Mononuclear cell (primary cell): ENCODE results near the gene ALOX12B. TPM values are rescaled to one million over a fixed set of nuclear protein-coding genes. Genes with fewer than 3 reads are reported as not detected.

Source experiments
- H3K27me3 ChIP-seq: 2 replicates; pipeline ENCODE4 v1.6.0; 2011; ENCODE audit warnings: low read length, control low read depth; ENCODE audit not compliant: insufficient read depth
- H3K4me1 ChIP-seq: 2 replicates; pipeline ENCODE4 v1.5.1; 2011; ENCODE audit warnings: mild to moderate bottlenecking, low read length, control low read depth; ENCODE audit not compliant: insufficient read depth
- H3K4me3 ChIP-seq: 2 replicates; pipeline ENCODE4 v1.5.1; 2011; ENCODE audit warnings: mild to moderate bottlenecking, low read length, moderate library complexity
- H3K9me3 ChIP-seq: 2 replicates; pipeline ENCODE4 v1.5.1; 2011; ENCODE audit warnings: low read depth, mild to moderate bottlenecking, control low read depth, low read length
- total RNA-seq: library from RNA; depleted of rRNA; stranded (reverse); fragments of >200 nt; gene quantifications from one replicate; pipeline ENCODE4 v1.2.3, GENCODE V29; 2012

ALOX12B gene
- total RNA-seq = not detected

DNA sequence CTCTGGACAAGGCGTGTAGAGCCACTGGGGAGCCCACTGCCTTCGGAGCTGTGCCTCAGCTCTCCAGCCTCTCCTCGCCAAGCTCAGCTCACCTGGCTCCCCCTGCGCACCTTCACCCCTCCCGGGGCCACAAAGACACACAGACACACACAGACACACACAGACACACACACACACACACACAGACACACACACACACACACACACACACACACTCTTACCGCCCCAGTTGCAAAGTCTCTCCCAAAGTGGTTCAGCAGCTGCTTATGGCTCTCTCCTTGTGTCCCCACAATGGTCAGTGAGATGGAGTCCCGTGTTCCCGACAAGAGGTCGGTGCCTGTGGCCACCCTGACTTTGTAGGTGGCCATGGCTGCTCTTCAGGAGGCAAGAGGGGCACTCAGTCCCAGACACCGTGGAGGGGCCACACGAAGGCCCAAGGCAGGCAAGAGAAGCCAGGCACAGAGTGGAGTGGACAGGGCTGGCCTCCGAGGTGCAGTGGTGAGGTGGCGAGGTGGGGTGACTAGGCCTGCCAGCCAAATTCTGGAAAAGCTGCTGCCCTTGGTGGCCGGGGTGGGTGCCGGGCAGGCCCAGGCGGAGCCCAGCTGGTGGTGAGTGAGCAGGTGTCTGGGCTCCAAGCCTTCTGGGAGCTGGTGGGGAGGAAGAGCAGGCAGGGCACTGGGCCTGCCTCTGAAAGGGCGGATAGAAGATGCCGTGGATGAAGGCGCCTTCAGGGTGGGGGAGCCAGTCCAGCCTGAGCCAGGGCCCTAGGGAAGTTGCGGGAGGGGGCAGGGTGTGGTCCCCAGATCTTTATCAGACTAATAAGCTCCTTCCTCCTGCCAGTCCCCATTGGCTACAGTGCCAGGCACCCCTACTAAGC lies at the start of gene ALOX12B:
TSS of gene ALOX12B (minus strand) at position 642 of the 877 bp plus-strand sequence. CDS start at position 368, 274 bp downstream.
- no peaks in the 10 kb centered on the region for H3K27me3 ChIP-seq
- no peaks in the 10 kb centered on the region for H3K9me3 ChIP-seq
- peaks cover 4% of the 10 kb centered on the region for H3K4me1 ChIP-seq
- no peak within 1 kb of the TSS for H3K4me3 ChIP-seq

DNA sequence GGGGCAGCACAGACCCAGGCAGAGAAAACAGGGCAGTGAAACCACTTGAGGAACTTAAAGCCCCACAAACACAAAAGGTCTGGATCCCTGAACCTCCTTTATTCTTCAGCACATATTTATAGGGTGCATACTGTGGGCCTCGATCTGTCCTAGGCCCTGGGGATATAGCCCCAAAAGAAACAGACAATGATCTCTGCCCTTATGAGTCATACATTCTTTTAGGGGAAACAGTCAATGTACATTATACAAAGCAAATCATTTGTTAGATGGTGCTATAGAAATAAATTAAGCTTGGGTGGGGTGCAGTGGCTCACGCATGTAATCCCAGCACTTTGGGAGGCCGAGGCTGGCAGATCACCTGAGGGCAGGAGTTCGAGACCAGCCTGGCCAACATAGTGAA lies 46.4 kb upstream of the ALOX12B start:
- peaks cover 14% of the 10 kb centered on the region for H3K4me1 ChIP-seq
- H3K9me3 ChIP-seq = no peaks in the 10 kb centered on the region
- no peaks in the 10 kb centered on the region for H3K27me3 ChIP-seq
- H3K4me3 ChIP-seq = no peak overlapping the region

DNA sequence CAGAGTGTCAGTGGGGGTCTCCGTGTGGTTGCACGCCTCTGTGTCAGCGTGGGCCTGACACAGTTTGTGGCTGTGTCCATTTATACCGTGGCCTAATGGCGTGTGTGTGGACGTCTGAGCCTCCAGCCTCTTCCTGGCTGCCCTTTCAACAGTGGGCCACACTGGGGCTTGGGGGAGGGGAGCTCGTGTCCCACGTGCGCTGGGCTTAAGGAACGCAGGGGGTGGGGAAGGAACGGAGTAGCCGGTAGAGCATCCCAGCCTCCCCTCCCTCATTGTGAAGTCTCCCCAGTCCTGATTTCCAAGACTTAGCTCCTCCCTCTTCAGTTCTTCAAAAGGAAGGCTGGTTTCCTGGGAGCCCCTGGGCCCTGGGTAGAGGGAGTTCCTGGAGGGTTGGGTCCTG lies 45.9 kb upstream of the ALOX12B start:
- peaks cover 10% of the 10 kb centered on the region for H3K4me1 ChIP-seq
- H3K27me3 ChIP-seq = peaks cover 2% of the 10 kb centered on the region
- H3K4me3 ChIP-seq = no peak overlapping the region
- H3K9me3 ChIP-seq = no peaks in the 10 kb centered on the region

DNA sequence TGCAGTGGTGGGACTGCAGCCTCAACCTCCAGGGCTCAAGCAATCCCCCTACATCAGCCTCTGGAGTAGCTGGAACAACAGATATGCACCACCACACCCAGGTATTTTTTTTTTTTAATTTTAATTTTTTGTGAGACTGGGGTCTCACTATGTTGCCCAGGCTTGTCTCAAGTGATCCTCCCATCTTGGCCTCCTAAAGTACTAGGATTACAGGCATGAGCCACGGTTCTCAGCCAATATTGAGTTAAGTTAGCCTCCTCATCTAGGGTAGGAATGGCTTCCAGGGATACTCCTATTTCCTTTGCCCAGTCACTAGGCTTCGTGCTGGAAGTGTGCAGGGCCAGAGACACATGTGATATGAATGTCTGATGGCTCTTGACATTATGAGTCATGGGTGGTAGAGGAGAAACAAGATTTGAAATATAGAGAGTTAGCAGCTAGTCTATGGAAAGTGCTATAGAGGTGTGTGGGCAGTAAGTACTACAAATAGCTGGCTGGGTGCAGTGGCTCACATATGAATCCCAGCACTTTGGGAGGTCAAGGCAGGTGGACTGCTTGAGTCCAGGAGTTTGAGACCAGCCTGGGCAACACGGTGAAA lies 44.4 kb upstream of the ALOX12B start:
- Histone ChIP-seq H3K4me1 (peaks cover 5% of the 10 kb centered on the region), H3K27me3 (peaks cover 9% of the 10 kb centered on the region), H3K9me3 (no peaks in the 10 kb centered on the region), H3K4me3 (no peak overlapping the region)

DNA sequence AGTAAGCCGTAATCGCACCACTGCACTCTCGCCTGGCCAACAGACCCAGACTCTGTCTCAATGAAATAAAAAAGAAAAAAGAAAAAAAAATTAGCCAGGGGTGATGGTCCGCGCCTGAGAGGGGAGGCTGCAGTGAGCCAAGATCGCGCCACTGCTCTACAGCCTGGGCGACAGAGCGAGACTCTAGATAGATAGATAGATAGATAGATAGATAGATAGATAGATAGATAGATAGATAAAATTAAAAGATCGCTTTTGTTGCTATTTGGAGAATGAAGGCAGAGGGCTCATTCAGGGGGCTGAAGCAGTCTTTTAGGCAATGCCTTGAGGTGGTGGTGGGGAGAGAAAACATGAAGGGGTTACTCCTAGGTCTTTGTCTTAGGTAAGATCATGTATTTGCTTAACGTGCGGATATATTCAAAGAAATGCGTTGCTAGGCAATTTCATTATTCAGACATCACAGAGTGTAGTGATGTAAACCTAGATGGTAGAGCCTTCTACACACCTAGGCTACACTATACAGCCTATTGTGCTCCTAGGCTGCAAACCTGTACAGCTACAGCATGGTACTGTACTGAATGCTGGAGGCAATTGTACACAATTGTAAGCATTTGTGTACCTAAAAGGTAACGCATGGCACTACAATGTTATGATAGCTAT lies 40.7 kb upstream of the ALOX12B start:
- Histone ChIP-seq H3K4me3 (no peak overlapping the region), H3K9me3 (no peaks in the 10 kb centered on the region), H3K4me1 (peaks cover 40% of the 10 kb centered on the region), H3K27me3 (peaks cover 36% of the 10 kb centered on the region)

DNA sequence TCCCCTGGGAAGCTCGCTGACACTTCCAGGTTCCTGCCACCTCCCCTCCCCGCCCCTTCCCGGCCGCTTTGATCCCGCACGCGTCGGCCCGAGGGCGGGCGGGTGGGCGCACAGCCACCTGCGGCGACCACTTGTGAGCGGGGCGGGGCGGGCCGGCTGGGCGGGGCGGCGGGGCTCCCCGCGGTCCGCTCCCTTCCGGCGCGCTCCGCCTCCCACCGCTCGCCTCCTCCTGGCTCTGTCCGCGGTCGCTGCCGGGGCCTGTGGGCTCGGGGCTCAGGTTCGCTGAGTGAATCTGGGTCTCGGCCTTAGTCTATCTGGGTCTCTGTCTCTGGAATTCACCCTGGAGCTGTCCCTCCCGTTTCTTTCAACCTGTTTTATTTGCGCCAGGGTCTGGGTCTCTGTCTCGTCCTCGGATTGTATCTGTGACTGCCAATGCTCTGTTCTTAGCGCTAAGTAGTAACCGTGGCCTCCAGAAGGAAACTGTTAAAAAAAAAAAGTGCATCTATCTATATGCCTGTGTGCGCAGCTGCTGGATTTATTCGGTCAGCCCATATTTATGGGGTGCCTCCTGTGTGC lies 39.1 kb upstream of the ALOX12B start:
- H3K4me3 ChIP-seq = peak overlapping the region; percentile 47
- H3K9me3 ChIP-seq = no peaks in the 10 kb centered on the region
- peaks cover 57% of the 10 kb centered on the region for H3K4me1 ChIP-seq
- H3K27me3 ChIP-seq = peaks cover 50% of the 10 kb centered on the region

DNA sequence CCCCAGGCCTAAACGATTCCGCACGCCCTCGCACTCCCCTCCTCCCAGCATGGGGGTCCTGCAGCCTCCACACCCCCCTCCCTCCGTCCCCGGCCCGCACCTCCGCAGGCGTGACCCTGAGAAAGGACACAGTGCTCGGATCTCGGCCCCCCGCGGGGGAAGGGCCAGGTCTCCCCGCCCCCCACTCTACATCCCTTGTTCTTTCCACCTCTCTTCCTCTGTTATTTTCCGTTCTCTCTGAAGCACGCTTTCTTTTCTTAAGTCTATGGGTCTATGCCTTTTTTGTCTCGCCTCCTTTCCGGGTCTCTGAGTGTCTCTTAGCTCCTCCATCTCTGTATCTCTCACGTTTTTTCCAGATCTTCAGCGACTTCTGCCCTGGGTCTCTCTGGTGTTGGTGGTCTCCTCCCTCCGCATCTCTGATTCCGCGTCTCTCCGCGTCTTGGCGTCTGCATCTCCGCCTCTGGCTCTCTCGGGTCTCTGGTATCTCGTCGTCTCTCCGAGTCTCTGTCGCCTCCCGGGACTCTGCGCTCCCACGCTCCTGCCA lies 38.5 kb upstream of the ALOX12B start:
- Histone ChIP-seq H3K4me3 (peak overlapping the region; percentile 47), H3K9me3 (no peaks in the 10 kb centered on the region), H3K4me1 (peaks cover 62% of the 10 kb centered on the region), H3K27me3 (peaks cover 52% of the 10 kb centered on the region)

DNA sequence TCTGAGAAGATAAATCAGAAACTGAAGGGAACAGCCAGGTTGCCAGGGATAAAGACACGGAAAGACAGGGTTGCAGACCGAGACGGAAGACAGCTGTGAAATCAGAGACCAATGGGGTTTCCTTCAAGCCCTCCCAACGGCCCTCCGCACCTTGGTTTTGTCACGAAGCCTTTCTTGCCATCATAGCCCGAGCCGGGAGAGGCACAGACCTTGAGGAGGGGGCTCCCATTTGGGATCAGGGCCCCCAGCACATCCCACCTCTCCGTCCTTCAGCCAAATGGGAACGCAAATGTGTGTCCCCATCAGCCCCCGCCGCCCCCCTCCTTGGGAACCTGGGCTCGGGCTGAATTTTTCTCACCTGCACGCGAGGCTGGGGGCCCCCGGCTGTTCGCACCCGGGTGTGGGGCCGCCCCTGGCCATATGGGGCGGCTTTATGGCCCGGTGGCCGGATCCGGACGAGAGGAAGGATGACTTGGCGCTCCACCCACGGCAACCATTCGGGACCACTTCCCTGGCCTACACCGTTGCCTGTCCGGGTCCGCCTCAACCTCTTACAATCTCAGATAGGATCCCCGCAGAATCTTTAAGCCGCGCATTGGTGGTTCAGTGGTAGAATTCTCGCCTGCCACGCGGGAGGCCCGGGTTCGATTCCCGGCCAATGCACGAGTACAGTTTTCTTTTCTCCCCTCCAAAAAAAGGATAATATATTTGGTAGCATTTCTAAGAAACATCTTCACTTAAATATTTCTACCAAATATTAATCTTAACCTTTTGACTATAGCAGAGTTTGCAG lies 37.8 kb upstream of the ALOX12B start:
- Histone ChIP-seq H3K4me3 (peak overlapping the region; percentile 47), H3K27me3 (peaks cover 56% of the 10 kb centered on the region), H3K9me3 (no peaks in the 10 kb centered on the region), H3K4me1 (peaks cover 69% of the 10 kb centered on the region)

DNA sequence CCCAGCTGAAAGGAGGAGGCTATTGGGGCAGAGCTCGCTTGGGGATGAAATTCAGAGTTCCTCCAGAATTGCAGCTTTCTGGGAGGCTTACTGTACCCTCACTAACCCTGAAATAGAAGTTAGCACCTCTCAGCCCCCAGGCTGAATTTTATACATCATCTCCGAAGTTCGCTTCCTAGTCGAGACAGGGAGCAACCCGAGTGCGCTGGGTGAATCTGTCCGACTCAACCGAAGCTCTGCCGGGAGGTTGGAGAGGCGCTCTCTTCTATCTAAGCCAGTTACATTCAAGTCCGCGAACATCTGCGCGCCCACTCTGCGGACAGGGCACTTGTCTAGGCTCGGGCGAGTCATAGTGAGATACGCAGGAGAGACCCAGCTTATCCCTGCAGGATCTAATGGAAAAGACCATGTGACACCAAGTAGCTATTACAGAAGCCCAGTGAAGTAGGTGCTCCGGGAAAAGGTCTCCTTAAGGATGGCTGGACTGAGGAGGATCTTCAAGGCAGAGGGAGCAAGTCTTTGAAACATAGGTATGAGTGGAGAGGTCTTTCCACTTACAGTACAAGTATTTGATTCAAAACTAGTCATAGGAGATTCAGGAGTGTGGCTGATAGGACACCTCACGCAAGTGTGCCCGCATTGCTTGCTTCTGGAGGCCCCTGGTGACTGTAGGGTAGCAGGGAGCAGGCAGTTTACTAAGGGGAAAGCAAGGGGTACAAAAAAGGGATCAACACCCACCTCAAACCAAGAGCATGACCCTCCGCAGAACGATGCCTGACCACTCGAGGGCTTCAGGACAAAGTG lies 37.0 kb upstream of the ALOX12B start:
- peaks cover 56% of the 10 kb centered on the region for H3K27me3 ChIP-seq
- H3K4me1 ChIP-seq = peaks cover 73% of the 10 kb centered on the region
- H3K4me3 ChIP-seq = no peak overlapping the region
- no peaks in the 10 kb centered on the region for H3K9me3 ChIP-seq

DNA sequence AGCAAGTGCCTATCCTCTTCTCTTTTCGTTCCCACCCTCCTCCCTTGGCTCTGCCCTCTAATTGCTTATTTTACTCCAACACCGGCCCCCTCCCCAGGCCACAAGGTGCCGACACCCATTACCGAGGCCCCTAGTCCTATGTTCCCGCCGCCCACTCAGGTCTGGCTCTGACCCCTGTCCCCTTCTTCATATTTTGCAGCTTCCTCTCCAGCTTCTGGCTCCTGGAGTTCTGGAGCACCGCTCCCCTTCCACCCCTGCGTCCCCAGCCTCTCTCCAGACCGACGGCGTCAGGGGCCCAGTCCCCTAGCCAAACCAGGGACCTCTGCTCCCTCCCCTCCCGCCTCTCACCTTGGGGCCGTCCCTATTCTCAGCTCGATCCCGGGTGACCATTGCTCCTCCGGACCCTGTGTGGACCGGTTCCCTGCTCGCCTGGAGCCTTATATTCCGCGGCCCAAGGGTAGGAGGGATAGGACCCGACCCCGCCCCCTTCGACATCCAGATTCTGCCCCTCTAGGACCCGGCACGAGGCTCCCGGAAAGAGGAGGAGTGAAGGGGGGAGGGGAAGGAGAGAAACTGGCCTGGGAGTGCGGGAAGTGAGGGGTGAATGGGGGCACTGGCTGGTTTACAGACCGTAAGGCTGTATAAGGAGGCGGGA lies 36.3 kb upstream of the ALOX12B start, which contains the start of gene HES7:
TSS of gene HES7 (minus strand) at position 412 of the 655 bp plus-strand sequence. CDS start at position 390, 22 bp downstream.
- Histone ChIP-seq H3K9me3 (no peaks in the 10 kb centered on the region), H3K4me1 (peaks cover 73% of the 10 kb centered on the region), H3K4me3 (no peak within 1 kb of the TSS), H3K27me3 (peaks cover 56% of the 10 kb centered on the region)

DNA sequence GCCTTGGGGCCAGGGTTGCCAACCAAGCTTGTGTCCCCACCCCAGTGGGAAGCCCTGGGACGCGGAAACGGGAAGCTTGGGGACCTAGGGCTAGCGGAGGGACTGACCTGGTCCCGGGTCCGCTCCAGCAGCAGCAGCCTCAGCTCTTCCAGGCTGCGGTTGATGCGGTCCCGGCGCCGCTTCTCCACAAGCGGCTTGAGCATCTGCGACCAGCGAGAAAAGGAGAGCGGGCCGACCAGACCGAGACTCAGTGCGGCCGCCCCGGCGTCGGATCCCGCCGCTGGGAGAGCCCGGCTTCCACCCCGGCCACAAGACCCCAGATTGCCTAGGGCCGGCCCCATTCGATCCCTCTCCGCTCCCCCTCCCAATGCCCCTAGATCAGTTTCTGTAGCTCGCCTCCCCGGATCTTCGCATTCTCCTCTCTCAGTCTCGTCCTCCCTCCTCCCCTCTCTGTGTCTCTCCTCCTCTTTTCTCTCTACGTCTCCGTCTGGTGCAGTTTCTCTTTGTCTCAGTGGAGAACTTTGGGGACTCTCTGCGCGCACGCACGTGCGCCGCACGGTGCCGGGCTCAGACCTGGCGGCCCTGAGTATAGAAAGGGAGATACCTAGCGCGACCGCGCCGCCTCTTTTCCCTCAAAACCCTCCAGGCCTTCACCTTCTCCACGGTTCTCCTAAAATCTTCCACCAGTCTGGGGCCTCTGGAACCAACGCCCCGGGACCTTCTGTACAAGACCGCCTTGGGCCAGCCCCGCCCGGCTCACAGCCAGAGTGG lies 35.6 kb upstream of the ALOX12B start:
- Histone ChIP-seq H3K9me3 (no peaks in the 10 kb centered on the region), H3K4me1 (peaks cover 80% of the 10 kb centered on the region), H3K4me3 (no peak overlapping the region), H3K27me3 (peaks cover 52% of the 10 kb centered on the region)

DNA sequence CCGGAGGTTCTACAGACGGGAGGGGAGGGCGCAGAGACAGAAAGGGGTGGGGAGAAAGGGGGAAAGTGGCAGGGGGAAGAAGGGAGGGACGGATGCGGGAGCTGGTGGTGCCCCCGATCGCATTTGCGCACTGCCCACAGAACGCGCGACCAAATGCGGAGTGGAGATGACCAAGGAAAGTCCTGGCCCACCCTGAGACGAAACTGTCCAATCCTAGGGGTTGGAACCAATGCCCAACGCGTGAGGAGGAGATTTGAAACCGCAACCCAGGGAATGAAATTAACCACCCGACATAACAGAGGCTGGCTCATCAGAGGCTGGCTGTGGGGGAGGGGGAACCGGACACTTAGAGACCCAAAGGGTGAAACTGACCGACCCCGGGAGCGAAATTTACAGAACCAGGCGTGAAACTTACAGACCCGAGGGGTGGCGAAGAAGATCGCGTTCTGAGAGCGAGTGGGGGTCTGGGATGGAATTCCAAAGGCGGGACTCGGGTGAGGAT lies 35.0 kb upstream of the ALOX12B start:
- Histone ChIP-seq H3K4me1 (peaks cover 87% of the 10 kb centered on the region), H3K27me3 (peaks cover 57% of the 10 kb centered on the region), H3K9me3 (no peaks in the 10 kb centered on the region), H3K4me3 (no peak overlapping the region)
